ENCODE measurements around the gene PMS1.

PMS1 gene

GRCh38 chr2:189763908-189764661, 20.2 kb upstream of the PMS1 start:
- peak overlapping the region; percentile 72 for H3K4me3 ChIP-seq (ENCODE audit: low read depth, low read length)
- no peak for TF ChIP-seq CTCF (IDR thresholded peaks at IDR 0.05; ENCODE audit: control insufficient read depth, extremely low read depth, insufficient read depth)
- DNase-seq (ENCODE audit: low read depth), result no peak

GRCh38 chr2:189770590-189771322, 13.5 kb upstream of the PMS1 start:
- no peak overlapping the region for H3K4me3 ChIP-seq (ENCODE audit: low read depth, low read length)
- no peak for TF ChIP-seq CTCF (IDR thresholded peaks at IDR 0.05; ENCODE audit: control insufficient read depth, extremely low read depth, insufficient read depth)
- no peak for DNase-seq (ENCODE audit: low read depth)

GRCh38 chr2:189772212-189772611, 12.0 kb upstream of the PMS1 start:
- no peak for DNase-seq (ENCODE audit: low read depth)
- TF ChIP-seq CTCF (IDR thresholded peaks at IDR 0.05; ENCODE audit: control insufficient read depth, extremely low read depth, insufficient read depth), result no peak

GRCh38 chr2:189782221-189782671, 2.0 kb upstream of the PMS1 start:
- TF ChIP-seq CTCF (IDR thresholded peaks at IDR 0.05; ENCODE audit: control insufficient read depth, extremely low read depth, insufficient read depth), result no peak
- peak overlapping the region; percentile 66 for H3K4me3 ChIP-seq (ENCODE audit: low read depth, low read length)
- DNase-seq (ENCODE audit: low read depth), result no peak

More at GRCh38 chr2:189772212-189772611, 12.0 kb upstream of the PMS1 start:
- H3K4me3 ChIP-seq (ENCODE audit: low read depth, low read length), result no peak overlapping the region

GRCh38 chr2:189783451-189783926, 761 bp upstream of the PMS1 start:
- DNase-seq (ENCODE audit: low read depth), result no peak
- H3K4me3 ChIP-seq (ENCODE audit: low read depth, low read length), result peak overlapping the region; percentile 66
- TF ChIP-seq CTCF (IDR thresholded peaks at IDR 0.05; ENCODE audit: control insufficient read depth, extremely low read depth, insufficient read depth), result no peak

GRCh38 chr2:189791338-189792042, 7.2 kb downstream of the PMS1 start:
- no peak overlapping the region for H3K4me3 ChIP-seq (ENCODE audit: low read depth, low read length)
- DNase-seq (ENCODE audit: low read depth), result no peak
- TF ChIP-seq CTCF (IDR thresholded peaks at IDR 0.05; ENCODE audit: control insufficient read depth, extremely low read depth, insufficient read depth), result no peak

All from LNCaP clone FGC (cell line).